HG02759 (cell line): ENCODE results near the gene CBR4.

ENCODE experiments used
- ATAC-seq: cut with Tn5 transposase; IDR thresholded peaks from one replicate; pipeline ENCODE4 v1.9.1; 2021; ENCODE audit warnings: mild to moderate bottlenecking, moderate library complexity; ENCODE audit not compliant: unreplicated experiment

The CBR4 gene

DNA sequence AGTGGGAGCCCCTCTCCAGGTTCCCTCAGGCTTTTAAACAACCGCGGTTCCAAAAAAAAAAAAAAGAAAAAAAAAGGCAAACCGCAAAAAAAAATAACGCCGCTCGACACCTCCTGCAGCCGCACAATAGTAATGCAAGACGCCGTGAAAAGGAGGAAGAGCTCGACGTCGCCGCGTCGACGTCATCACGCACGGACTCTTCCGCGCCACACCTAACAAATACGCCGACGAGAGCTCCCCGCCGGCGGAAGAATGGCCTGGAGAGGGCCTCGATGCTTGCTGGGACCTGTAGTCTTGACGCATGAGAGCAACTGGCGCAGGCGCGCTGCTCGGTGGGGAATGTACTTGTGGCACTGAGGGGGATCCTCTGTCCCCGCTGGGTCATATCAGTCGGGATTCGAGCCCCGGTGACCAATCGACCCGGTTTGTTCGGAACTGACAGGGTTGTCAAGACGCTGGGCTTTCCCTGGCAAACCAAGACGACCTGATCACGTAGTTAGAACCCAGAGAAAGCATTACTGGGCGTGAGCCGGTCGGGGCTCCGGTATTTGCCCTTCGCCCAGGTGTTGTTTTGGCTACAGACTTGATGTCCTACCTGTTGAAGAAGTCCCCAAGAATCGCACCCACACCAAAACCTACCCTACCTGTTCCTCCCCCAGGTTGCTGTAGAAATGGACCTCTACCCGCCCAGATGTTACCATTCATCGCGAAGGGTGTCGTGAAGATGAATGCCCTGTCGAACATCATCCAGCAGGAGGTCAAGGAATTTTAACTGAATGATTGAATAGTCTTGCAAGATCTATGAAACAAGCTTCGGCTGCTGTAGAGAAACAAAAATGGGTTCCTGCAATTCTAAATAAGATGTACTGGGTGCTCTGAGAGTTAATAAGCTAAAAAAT lies at the start of gene CBR4:
CBR4 (minus strand) TSS at position 131 of the 899 bp plus-strand sequence. CDS start 166 bp downstream, outside the sequence.
- peak; percentile 97 for ATAC-seq

GRCh38 chr4:169059306-169060211 lies 49.5 kb upstream of the CBR4 start:
- no peak for ATAC-seq

- no peak for ATAC-seq
These were observed 48.3 kb upstream of the CBR4 start for GRCh38 chr4:169058312-169058711.

GRCh38 chr4:169054879-169055278 lies 44.8 kb upstream of the CBR4 start:
- peak; percentile 73 for ATAC-seq

DNA sequence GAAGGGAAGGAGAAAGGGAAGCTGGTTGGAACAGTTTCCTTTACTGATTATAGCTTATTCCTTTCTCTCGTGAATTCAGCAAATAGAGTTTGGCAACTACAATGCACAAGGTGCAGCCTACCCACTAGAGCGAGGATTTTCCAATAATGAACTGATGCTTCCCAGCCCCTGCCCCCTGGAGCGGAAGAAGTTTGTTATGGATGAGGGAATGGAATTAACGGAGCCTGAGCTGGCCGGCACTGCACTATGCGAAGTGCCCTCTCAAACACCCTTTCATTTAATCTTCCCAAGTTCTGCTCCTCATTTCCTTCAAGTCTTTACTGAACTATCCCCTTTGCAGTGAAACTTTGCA lies 42.5 kb upstream of the CBR4 start:
- ATAC-seq = no peak

DNA sequence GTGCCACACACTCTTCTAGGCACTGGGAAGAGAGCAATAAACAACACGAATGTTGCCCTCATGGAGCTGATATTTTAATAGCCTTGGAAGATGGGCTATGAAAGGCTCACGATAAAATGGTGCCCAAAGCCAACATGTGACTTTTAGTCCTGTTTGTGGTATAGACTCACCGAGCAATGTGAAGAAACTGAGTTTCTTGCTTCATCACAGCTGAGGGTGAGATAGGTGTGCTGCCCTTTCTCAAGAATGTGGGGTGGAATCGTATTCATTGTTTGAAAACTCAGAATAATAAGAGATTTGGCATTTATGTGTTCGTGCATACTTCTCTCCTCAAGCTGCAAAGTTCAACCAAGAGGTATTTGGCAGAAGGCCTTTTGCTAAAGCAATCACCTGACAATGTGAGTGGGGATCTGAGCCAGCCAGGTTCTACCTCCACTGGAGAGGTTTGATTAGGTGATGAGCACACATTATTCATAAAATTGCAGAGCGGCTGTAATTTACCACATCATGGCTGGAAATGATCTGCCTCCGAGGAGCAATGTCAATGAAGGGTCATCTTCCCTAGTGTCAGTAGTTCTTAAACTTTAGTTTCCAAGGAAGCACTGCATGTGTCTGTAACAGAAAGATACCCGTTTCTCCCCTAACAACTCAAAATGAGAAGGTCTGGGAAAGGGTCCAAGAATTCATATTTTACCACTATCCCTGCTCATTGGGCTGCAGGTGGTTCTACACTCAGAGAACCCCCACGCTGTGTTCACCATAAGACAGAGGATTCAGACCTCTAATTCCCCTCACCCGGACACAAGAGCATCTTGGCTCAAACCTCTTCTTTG lies 41.9 kb upstream of the CBR4 start:
- ATAC-seq = no peak

DNA sequence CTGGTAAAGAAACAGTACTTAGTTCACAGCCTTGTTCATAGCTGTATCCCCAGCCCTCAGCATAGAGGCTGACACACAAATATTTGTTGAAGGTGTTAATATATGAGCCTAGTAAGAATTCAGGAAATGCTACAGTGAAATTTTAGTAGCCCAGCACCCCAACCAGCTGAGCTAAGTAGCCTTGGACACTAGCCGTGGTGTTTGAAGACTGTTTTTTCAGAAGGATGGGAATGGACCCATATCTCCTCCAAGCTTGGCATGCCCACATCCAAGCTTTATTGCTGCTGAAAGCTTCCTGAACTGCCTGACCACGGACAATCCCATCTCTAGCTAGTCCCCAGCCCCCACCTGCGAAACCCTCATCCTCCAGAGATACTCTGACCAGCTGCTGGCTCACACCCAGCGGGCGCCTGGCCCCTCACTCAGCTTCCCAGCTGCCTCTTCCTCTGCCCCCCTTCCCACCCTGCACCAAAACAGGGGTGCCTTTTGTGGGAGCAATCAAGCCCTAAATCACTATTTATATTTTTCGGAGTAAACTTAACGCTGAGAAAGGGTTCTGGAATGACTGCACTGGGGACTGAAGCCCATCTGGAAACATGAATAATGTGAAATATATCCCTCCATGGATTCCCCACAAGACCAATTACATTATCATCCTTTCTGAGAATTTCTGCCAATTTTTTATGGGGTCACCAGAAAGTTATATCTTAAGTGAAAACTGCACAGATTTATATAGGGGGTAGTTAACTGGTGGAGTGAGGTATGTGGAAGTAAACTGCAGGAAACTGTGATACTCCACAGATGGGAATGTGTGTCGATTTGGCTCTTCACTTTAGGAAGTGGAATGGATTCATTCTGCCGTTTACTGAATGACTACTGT lies 41.1 kb upstream of the CBR4 start:
- ATAC-seq = no peak

DNA sequence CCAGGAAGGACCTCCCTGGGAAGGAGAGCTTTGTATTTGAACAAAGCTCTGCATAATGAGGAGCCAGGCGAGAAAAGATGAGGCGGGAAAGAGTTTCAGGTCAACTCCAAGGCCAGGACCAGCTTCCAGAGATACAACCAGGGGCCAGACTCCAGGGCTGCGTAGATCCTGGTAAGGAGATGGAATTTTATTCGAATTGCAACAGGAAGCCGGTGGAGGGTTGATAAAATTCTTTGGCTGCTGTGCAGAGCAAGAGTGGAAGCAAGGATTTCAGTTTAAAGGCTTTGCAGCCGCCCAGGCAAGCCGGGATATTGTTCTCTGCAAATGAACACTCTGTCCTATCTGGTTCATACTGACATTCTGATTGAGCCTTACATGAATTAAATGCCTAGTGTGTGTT lies 40.2 kb upstream of the CBR4 start:
- ATAC-seq = no peak

GRCh38 chr4:169048868-169049414 lies 38.9 kb upstream of the CBR4 start:
- ATAC-seq = no peak

GRCh38 chr4:169047956-169048355 lies 37.9 kb upstream of the CBR4 start:
- no peak for ATAC-seq

- no peak for ATAC-seq
These were observed 36.0 kb upstream of the CBR4 start for GRCh38 chr4:169045862-169046584.

- no peak for ATAC-seq
These were observed 34.8 kb upstream of the CBR4 start for GRCh38 chr4:169044714-169045447.

DNA sequence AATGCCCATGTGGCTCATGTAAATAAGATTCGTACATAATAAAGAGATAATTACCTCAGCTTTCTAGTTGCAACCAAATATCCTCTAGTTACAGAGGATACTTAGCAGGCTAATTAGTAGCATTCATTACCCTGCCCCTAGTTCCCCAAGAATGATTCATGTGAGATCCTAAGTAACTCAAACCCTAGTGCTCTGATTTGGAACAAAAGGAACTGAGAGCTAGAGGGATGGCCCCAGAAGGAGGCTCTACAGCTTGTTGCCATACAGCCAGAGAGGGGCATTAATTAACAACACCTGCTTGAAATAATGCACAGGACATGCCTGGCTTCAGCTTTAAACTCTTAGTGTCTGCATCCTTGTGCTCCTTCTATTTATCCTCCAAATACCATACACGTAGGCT lies 32.6 kb upstream of the CBR4 start:
- no peak for ATAC-seq

DNA sequence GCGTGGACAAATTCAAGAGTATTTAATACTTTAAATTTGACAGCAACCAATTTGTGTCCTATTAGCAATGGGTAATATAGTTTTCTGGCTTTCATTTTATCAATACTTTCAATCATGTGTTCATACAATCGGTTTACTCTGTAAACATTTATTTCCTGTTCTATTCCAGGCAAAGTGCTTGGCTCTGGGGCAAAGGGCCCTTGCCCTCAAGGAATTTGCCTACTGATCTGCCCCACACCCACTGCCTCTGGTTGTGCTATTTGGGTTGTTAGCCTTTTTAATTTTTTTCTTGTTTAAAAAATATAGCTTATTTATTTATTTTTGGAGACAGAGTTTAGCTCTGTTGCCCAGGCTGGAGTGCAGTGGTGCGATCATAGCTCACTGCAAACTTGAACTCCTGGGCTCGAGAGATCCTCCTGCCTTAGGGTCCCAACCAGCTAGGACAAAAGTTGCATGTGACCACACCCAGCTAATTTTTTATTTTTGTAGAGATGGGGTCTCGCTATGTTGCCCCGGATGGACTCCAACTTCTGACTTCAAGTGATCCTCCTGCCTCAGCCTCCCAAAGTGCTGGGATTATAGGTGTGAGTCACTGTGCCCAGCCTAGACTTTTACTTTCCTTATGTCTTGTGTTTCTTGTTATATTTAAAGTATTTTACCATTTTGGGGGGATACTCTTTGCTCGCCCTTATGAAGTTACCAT lies 30.7 kb upstream of the CBR4 start:
- ATAC-seq = no peak

GRCh38 chr4:169039251-169039954 lies 29.3 kb upstream of the CBR4 start:
- no peak for ATAC-seq

DNA sequence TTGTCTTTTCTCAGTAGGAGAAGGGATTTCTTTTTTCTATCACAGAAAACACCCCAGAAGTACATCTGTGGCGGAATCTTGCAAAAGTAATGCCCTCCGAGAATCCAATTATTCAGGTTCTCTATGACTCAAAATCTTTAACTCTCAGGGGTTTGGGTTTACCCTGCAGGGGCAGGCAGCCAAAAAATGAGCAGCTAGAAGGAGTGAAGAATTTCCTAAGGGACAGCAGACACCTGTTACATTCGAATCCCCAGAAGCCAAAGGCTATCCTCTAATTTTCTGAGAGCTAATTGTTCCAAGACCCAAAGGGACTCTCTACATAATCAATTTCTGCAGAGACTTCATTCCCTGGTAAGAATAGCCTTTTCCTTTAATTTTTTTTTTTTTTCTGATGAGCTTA lies 27.5 kb upstream of the CBR4 start:
- no peak for ATAC-seq
